ENCODE measurements around the gene ZBTB48.

Gene ZBTB48

GRCh38 chr1:6623269-6623965, 43.6 kb downstream of the ZBTB48 start:
- TF ChIP-seq GATA2 (IDR thresholded peaks at IDR 0.05; ENCODE audit: low read depth, low read length) (peak; percentile 52), GATA3 (IDR thresholded peaks at IDR 0.05; ENCODE audit: low read depth, low read length) (no peak)

- TF ChIP-seq GATA3 (IDR thresholded peaks at IDR 0.05; ENCODE audit: low read depth, low read length) (no peak), GATA2 (IDR thresholded peaks at IDR 0.05; ENCODE audit: low read depth, low read length) (no peak)
Measured at GRCh38 chr1:6624710-6625583, 45.2 kb downstream of the ZBTB48 start, which contains the start of gene THAP3. TSS of gene THAP3 (plus strand) at chr1:6624868. CDS start at chr1:6625219, 351 bp downstream.

GRCh38 chr1:6625584-6626149, 45.9 kb downstream of the ZBTB48 start:
- TF ChIP-seq GATA2 (IDR thresholded peaks at IDR 0.05; ENCODE audit: low read depth, low read length) (no peak), GATA3 (IDR thresholded peaks at IDR 0.05; ENCODE audit: low read depth, low read length) (no peak)

GRCh38 chr1:6627031-6627430, 47.2 kb downstream of the ZBTB48 start:
- TF ChIP-seq GATA2 (IDR thresholded peaks at IDR 0.05; ENCODE audit: low read depth, low read length) (no peak), GATA3 (IDR thresholded peaks at IDR 0.05; ENCODE audit: low read depth, low read length) (no peak)

- TF ChIP-seq GATA3 (IDR thresholded peaks at IDR 0.05; ENCODE audit: low read depth, low read length) = no peak
- TF ChIP-seq GATA2 (IDR thresholded peaks at IDR 0.05; ENCODE audit: low read depth, low read length) = no peak
Measured at GRCh38 chr1:6627841-6628545, 48.2 kb downstream of the ZBTB48 start.

GRCh38 chr1:6628971-6629479, 49.2 kb downstream of the ZBTB48 start:
- TF ChIP-seq GATA2 (IDR thresholded peaks at IDR 0.05; ENCODE audit: low read depth, low read length) = no peak
- no peak for TF ChIP-seq GATA3 (IDR thresholded peaks at IDR 0.05; ENCODE audit: low read depth, low read length)

DNA sequence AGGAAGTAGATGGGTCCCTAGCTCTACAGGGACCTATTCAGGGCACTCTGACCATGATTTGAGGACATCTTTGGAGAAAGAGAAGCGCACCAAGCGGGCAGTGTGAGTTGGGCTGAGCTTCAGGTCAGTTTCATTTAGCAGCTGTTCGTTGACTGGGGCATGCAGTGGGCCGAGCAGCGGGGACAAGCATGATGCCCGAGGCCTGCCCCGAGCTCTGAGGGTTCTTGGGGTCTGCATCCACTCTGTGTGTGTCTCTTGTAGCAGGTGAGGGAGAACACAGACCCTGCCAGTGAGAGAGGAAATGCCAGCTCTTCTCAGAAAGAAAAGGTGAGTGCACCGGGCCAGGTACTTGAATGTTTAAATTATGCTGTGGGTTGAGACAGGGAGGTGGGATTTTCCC, 50.2 kb downstream of the ZBTB48 start:
- no peak for TF ChIP-seq GATA2 (IDR thresholded peaks at IDR 0.05; ENCODE audit: low read depth, low read length)
- no peak for TF ChIP-seq GATA3 (IDR thresholded peaks at IDR 0.05; ENCODE audit: low read depth, low read length)

GRCh38 chr1:6631058-6631457, 51.3 kb downstream of the ZBTB48 start:
- TF ChIP-seq GATA3 (IDR thresholded peaks at IDR 0.05; ENCODE audit: low read depth, low read length) = no peak

DNA sequence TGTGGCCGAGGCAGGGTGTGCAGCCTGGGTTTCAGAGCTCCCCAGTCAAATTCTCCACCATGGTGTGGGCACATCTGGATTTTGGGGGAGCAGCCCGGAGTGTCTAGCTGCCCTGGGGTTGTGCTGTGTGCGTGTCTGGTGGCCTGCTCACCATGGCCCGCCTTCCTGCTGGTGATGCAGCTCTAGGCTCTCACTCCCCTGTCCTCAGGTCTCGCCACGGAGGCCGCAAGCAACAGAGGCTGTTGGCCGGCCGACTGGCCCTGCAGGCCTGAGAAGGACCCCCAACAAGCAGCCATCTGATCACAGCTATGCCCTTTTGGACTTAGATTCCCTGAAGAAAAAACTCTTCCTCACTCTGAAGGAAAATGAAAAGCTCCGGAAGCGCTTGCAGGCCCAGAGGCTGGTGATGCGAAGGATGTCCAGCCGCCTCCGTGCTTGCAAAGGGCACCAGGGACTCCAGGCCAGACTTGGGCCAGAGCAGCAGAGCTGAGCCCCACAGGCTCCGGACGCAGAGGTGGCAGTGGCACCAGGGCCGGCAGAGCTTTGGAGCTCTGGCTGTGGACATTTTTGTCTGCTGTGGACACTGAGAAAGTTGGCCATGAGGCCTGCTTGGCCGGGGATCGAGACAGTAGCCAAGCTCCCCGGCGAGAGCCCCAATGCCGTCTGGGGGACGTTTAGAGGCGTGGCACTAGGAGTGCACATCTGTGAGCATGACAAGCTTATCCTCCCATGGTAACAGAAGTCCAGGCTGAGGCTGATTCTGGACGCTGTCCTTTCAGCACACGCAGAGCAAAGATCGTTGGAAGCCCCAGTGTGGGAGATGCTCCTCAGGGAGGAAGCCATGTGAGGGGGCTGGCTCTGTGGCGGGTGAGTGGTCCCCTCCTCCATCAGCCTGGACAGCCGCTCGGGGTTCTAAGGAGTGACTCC, 53.1 kb downstream of the ZBTB48 start:
- TF ChIP-seq GATA3 (IDR thresholded peaks at IDR 0.05; ENCODE audit: low read depth, low read length) (no peak), GATA2 (IDR thresholded peaks at IDR 0.05; ENCODE audit: low read depth, low read length) (no peak)

DNA sequence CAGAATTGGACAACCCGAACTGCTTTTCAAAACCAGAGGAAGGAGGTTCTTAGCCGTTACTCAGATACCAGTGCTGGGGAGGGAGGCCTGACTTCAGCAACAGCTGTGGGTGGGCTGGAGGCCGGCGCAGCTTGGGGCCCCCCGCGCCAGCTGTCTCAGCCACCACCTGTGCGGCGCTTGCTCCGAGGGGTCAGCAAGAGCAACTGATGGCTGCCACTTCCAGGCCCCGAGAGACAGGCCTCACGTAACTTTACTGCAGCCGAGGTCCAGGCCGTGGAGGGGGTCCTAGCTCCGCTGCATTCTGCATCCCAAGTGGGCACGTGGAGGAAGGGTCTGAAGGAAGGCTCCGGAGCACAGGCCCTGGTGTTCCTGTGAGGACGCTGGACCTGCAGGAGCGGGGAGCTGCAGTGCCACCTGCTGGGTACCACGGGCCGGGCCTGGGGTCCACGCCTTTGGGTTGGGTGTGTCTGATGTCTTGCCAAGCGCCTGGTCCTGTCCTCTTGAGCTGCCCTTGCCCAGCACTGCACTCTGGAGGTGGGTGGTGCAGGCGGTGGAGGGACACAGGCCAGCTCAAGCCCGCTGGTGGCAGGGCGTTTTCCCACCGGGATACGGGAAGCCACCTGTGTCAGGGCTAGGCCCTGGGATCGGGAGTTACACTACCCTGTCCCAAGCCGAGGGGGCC, 54.7 kb downstream of the ZBTB48 start:
- TF ChIP-seq GATA2 (IDR thresholded peaks at IDR 0.05; ENCODE audit: low read depth, low read length) (no peak), GATA3 (IDR thresholded peaks at IDR 0.05; ENCODE audit: low read depth, low read length) (no peak)

GRCh38 chr1:6635161-6635909, 55.5 kb downstream of the ZBTB48 start:
- TF ChIP-seq GATA2 (IDR thresholded peaks at IDR 0.05; ENCODE audit: low read depth, low read length) = no peak
- no peak for TF ChIP-seq GATA3 (IDR thresholded peaks at IDR 0.05; ENCODE audit: low read depth, low read length)

Data from SH-SY5Y (cell line).